GM21717 (cell line): ENCODE measurements around the gene POLN.

Experiments
- ATAC-seq: cut with Tn5 transposase; IDR thresholded peaks from one replicate; pipeline ENCODE4 v1.9.1; 2021; ENCODE audit warnings: mild to moderate bottlenecking, moderate library complexity; ENCODE audit not compliant: unreplicated experiment

The POLN gene

DNA sequence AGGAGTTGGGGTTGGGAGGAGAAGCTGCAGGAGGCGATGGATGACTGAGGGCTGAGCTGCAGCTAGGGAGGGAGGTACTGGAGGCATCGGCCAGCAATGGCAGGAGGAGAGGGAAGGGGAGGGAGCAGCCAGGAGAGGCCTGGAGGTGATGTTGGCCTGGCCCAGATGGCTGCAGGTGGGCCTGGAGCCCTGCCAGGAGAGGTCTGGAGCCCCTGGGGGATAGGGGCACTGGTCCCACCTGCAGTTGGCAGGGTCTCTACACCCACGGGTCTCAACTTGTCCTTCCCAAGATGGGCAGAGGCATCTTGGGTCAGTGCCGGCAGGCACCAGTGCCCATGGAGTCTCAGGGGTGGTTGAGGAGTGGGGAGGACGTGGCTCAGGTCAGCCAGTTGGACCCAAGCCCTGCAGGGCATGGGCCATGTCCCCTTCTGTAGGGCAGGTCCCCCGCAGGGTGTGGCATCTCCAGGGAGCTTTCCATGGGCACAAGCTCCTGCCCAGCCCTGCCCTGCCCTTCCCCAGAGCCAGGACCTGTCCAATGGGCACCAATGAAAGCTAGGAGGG lies 22.6 kb upstream of the POLN start:
- no peak for ATAC-seq

DNA sequence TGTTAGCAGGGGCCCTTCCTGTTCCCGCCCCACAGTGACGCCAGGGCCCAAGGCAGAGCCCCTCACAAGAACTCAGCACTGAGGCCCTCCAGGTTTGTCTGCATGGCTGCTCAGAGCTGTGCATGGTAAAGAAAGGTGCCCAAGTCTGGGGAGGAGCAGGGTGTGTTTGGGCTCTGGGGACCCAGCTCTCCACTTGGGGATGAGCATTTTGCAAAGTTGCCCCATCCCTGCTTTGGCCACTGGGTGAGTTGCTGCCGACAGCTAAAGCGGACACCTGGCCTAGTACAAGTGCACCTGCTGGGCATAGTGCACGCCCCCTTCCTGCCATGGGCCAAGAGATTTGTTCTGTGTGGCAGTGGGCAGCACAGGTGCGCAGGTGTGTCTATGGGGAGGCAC lies 22.0 kb upstream of the POLN start:
- ATAC-seq = no peak

DNA sequence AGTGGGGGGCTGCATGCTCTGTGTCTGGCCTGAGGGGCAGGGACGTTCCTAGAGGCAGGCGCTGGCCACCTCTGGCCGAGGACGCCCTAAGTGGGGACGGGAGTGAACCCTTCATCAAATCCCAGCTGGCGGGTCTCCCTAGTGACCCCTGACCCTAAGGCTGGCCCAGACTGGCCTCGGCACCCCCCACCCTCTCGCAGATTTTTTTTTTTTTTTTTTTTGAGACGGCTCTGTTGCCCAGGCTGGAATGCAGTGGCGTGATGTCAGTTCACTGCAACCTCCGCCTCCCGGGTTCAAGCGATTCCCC lies 21.0 kb upstream of the POLN start:
- ATAC-seq = no peak

DNA sequence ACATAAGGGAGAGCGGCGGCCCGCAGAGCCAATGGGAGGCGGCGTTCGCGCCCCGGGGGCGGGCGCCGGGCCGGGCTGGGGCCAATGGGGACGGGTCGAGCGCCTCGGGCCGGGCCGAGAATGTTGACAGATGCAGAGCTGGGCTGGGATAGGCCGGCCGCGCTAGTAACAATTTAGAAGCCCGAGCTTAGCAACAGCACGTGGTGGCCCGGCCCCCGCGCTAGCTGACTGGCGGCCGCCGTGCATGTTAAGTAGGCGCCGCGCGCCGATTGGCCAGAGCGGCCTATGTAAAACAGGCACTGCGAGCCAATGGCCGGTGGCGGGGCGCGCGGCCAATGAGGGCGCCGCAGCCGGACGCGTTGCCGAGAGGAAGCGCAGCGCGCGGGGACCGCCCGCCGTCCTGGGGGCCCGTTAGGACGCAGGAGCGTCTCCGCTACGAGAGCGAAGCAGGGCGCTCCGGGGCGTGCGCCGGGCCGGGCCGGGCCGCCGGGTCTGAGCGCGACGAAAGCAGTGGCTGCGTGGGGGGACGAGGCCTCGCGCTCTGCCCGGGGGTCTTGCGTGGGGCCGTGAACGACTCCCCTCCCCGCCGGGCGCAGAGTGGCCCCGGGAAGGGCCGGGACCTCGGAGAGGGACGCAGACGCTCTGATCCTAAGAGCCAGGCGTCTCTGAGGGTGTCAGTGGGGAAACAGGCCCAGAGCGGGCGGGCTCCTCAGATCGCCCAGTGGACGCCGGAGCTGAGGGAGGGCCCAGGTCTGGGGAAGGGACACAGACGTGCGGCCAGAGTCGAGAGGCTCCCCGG lies 20.4 kb upstream of the POLN start:
- peak; percentile 89 for ATAC-seq

DNA sequence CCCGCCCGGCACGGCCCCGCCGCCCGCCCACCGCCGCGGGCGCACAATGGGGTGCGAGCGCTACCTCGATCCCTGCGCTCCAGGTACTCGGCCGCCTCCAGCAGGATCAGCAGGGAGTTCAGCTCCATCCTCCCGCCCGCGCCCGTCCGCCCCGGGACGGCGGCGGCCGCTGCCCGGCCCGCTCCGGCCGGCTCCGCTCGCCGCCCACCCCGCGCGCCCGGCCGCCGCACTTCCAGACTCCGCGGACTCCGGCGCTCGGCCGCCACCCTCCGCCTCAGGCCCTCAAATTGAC lies 19.9 kb upstream of the POLN start, which contains the start of gene MXD4:
MXD4 (minus strand) TSS at position 257 of the 292 bp plus-strand sequence; CDS start at position 128, 129 bp downstream.
- ATAC-seq = peak; percentile 4

DNA sequence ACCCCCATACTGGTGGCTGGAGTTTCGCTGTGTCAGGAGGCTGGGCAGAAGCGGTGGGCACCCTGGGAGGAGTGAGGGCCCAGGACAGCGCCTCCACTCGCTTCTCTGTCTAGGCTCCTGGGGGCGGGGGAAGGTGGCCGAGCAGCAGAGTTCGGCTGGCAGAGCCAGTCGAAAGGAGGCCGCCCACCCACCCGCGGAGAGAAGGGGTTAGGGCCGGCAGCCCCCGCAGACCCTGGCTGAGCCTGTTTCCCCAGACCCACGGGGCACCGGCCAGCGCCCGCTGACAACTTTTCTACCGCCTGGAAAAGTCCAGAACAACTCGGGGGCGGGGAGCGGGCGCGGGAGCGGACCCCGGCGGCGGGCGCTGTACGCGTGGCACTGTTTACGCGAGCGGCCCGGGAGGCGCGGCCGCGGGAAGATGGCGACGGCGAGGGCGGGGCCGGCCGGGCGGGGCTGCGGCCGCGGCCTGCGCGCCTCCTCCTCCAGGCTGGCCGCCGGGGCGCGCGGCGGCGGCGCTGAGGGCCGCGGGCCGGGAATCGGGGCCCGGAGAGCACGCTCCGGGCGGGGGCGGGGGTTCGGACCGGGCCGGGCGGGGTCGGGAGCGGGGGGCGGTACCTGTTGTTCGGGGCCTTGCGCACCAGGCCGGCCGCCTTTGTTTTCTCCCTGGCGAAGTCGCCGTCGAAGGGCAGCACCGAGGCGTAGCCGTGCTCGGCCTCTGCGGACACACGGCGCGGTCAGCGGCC lies 19.4 kb upstream of the POLN start:
- peak; percentile 28 for ATAC-seq

DNA sequence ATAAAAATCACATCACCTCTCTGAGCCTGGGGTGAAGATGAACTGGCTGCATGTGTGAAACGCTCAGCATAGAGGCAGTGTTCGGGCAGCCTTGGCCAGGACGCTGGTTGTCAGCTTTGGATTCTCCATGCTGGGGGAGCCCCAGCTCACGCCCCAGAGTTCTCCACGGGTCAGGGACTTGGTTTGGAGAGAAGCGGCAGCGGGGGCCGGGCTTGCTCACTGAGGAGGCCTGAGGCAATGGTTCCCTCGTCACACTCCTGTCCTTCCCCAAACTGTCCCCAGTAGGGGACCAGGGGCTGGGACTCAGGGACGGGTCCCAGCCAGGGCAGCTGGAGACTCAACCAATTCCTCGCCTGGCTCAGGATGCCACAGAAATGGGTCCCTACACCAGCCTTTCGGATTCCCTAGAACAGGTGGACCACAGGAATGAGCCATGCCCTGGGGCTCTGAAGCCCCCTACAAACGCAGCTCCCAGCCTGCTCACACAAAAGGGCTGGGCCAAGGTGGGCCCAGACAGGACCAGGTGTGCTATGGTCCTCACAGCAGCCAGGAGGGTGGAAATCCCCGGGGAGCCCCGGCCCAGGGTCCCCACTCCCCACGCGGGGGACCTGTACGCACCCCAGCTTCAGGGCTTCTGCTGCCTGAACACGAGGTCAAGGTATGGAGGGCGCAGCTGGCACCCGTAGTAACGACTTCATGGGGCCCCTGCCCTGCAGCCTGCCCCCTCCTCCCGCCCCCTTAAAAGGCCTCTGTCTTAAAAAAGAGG lies 18.6 kb upstream of the POLN start:
- ATAC-seq = no peak

DNA sequence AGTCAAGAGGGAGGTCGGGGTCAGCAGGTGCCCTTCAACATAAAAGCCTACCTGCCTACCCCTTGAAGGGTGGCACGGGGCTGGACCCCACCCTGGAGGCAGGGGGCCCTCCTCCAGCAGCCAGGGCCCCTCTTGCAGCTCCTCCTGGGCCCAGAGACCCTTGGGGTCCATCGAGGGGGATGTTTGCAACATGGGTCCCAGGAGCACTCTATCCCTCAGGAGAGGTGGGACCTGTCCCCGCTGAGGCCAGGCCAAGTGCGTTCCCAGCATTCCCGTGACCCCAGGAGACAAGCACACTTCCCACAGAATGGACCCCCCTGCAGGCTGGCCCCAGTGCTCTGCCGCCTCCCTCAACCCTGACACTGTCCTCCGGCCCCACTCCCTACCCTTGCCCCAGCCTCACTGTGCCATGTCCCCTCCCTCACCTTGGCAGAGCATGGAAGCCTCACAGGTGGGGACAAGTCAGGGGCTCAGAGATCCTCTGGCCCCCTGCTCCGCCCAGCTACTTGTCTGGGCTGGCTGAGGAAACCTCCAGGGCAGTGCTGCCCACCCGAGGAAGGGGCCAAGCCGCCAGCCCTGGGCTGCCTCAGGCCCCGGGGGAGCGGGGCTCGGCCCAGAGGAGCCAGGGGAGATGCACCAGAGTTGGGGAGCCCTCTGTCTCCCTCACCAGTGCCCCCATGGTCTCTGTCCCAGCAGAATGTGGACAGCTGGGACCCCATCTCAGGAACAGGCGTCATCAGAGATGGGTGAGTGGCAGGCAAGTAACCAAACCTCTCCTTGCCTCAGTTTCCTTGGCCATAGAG lies 17.8 kb upstream of the POLN start:
- no peak for ATAC-seq

DNA sequence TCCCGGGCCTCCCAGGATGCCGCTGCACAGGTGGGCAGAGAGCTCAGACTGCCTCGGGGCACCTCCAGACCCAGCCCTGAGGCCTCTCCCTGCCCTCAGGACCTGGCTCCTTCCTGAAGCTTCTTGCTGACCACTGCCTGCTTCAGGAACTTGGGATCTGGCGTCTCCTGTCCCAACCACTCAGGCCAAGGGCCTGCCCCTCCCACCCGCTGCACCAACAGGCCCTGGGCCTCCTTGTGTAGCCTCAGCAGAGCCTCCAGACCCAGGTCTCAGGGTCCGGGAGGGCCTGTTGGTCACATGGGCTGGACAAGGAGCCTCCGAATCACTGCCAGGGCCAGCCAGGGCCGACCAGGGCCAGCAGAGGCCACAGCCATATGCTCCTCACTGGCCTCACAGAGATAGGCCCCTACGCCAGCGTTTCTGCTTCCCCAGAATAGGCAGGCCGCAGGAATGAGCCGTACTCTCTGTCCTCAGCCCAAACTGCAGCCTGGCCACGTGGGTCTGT lies 17.2 kb upstream of the POLN start:
- no peak for ATAC-seq

DNA sequence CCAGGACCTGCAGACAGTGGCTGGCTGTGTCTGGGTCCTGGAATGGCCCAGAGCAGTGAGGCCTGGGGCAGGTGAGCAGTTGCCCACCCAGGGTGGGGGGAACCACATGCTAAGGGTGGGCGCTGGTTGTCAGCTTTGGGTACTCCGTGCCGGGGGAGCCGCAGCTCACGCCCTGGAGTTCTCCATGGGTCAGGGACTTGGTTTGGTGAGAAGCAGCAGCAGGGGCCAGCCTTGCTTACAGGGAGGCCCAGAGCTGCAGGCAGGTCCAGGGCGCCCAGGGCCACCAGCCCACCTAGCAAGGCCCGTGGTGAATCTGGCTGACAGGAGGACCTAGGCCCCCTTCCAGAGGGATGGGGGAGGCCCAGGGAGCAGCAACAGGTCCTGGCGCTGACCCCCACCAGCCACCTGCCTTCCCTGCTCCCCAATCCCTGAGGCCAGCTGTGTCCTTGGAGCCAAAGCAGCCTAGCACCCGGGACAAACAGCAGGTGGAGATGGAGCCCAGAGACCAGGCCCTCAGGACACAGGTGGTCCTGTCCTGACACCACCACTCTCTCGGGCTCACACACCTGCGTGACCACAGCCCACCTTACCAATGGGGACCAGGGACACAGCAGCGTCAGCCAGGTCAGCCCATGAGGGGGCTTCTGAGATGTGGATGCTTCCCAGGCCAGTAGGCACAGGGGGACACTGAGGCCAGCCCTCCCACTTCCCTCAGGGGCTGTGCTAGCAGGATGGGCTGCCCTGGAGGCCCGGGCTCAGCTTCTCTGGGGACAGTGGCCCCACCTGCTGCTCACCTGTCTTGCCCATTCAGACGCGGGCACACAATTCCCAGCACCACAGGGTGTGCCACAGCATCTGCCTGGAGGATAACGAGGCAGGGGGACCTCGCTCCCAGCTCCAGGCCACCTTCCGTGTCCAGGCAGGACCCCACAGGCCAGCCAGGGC lies 16.4 kb upstream of the POLN start:
- ATAC-seq = no peak

DNA sequence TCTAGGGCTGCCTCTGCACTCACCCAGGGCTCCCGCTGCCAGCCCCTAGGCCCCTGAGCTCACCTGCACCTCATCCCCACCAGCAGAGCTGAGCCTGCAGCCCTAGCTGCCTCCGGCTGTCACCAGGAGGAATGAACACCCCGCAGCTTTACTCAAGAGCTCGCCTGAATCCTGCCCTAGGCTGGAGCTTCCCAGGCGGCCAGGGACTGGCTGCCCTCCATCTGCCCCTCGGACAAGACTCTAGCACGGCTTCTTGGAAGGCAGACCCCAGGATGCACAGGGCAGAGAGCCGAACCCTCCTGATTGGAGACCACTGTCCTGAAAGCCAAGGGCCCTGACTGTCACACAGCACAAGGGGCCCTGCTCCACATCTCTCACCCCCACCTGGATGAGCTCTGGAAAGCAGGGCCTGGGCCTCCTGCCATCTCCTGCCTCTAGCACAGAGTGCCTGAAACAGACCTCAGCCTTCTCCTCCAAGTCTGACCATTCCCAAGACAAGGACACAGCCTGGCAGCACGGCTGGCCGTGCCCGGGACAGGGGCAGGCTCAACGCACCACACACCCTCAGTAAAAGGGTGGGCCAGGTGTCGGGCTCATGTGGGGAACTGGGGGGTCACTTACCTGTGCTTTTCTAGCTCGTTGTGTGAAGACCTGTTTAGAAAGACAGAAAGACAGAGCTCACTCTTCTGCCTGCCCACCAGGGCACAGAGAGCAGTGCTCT lies 15.6 kb upstream of the POLN start:
- no peak for ATAC-seq

DNA sequence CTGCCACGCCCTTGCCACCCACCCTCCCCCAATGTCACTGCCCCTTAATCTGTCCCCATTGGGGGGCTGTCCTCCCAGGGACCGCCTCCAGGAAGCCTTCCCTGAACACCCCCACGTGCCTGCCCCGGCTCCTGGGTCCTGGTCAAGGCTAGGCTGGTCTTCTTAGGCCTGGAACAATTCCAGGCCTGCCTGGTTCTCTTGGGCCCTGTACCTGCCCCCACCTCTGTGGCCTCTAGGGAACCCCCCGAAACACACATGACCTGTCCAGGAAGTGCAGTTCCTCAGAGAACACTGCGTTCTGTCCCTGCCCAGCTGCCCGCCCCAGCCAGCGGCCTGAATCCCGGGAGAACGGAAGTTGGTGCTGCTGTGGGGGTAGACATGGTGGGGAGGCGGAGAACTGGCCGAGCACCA lies 14.9 kb upstream of the POLN start:
- no peak for ATAC-seq

DNA sequence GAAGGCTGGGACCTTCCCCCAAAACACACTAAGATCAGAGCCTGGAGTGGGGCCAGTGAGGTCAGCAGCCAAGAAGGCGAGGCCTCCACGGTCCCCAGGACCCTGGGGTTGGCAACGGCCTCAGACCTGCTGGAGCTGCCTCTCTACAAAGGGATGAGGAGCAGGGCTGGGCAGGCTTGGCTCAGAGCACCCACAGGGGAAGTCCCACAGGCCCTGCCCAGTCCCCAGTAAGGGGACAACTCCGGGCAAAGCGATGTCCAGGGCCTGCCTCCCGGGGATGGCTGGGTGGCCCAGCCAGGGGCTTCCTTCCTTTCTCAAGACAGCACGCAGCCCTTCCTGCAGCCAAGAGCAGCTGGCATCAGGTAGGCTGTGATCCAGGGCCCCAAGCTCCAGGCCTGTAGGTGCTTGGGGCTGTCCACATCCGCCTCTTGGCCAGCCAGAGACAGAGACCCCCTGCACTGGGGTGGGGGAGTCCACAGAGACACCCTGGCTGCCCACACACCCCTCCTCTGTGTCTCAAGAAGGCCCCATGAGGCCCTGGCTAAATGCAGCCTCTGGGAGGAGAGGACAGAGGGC lies 14.3 kb upstream of the POLN start:
- no peak for ATAC-seq

DNA sequence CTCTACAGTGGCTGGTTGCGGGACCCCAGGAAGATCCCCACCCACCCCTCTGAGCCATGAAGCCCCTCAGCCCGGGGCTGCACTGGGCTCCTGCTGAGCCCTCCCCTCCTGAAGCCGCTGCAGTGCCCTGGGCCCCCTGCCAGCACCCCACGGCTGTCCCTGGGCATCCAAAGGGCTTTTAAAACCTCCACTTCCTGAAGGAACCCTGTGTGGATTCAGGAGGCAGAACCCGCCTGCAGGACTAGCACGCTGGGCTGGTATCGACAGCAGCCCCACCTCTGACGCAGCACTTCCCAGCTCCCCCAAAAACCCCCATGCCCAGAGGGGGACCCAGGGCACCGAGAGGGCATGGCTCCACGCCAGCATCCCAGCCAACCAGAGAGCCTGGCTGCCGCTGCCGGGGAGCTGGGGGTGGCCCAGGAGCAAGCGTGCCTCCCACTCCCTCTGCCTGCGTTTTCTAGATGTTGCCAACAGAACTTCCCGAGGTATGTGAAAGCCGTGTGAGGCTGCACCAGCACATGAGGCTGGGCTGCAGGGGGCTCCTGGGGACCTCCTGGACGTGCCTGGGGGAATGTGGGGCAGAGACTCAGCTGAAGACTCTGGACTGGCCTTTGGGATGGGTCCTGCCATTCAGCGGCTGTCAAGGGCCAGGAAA lies 13.7 kb upstream of the POLN start:
- no peak for ATAC-seq

DNA sequence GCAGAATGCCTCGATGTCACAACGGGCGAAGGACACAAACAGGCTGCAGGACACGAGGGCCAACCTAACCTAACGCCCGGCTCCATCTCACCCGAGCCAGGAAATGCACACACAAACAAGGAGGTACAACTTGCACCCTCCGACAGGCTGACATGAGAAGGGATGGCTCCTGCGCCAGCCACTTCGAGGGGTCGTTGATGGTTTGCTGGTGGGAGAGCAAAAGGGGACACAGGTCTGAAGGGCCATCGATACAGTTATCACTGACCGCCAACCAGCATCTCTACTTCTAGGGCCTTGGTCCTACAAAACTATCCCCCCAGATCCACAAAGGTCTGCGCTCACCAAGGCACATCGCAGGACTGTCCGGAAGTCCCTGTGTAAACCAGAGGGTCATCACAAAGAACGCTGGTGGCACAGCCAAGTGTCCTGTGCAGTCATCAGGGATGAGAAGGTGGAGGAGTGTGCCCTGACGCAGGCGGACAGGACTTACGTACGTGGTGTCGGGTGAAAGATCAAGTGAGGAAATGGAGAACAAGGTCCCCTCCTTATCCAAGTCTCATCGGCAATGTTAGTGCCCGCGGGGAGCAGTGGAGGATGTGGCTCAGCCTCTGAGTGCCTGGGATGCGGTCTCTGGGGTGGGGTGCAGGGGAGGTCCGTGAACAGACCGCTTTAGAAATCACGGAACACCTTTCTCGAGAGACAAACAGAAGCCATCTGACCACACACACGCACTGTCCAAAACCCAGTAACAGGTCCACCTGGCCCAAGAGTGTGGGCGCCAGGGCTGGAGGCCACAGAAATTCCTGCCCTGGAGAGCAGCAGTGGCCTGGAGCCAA lies 13.0 kb upstream of the POLN start:
- ATAC-seq = no peak

DNA sequence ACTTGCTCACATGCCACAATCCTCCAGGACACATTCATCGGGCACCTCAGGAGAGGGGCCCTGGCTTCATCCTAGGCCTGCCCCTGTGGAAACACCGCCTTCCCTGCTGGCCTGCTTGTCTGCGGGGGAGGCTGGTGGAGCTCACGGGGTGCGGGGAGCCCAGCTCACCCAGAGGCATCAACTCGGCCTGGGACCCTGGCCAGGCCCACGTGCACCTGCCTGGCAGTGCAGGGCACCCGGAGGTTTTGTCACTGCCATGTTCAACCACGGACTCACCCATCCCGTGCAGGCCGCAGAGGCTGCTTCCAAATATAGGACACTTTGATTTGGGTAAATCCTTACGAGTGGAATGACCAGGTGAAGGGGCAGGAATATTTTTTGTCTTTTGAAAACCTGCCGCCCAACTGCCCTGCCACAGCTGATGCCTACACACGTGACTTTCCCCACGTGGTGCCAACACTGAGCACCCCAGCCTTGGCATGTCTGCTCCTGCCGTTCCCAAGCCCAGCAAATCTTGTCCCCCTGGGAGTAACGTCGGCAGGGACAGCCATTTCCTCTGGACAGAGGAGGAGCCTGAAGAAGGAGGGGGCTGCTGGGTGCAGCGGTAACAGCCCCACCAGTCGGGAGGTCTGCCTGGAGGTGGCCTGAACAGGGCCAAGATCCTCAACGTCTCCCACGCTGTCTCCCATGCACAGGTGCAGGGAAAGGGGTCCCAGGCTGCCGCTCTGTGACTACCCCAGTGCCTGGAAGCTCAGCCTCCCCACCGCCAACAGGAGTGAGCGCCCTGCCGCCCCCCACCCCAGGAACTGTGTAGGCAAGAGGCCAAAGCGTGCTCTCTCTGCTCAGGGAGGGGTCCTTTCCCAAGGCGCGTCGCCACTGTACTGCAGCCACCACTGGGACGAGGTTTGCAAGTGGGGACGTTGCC lies 11.5 kb upstream of the POLN start:
- no peak for ATAC-seq
